H1 (cell line): ENCODE measurements around the gene ZNF577. TPM values are rescaled to one million over a fixed set of nuclear protein-coding genes. Genes with fewer than 3 reads are reported as not detected.
A peak's percentile ranks its signal among the peaks of the same experiment; 100 is the strongest.
"Not testable (repeated sequence)": the region's sequence is repeated elsewhere in the genome, so short reads cannot be mapped to it uniquely, and the experiment has no call there.

Experiments
- CTCF ChIA-PET: fragments of 300-600 bp; sonication (Branson Sonifier 250); formaldehyde crosslinking; loops from one replicate; lab custom pipeline; 2021; ENCODE audit not compliant: partially characterized antibody; lab: Charles Lee
- POLR2A ChIA-PET: fragments of 300-600 bp; sonication (Branson Sonifier 250); formaldehyde crosslinking; loops from one replicate; lab custom pipeline; 2021; ENCODE audit warnings: inconsistent platforms; ENCODE audit not compliant: partially characterized antibody; lab: Charles Lee
- DNase-seq, 2 experiments: peaks; one replicate each; pipeline versions ENCODE4 v3.0.0 to v3.0.0-alpha.2; 2010 to 2022; ENCODE audit warnings: low spot score in 2 of 2, low read depth in 1 of 2, mixed read lengths in 1 of 2
- FAIRE-seq: peaks from 2 replicates; lab custom pipeline; 2011; peaks lifted over from hg19 to GRCh38; lab: Jason Lieb, UNC
- H2AFZ ChIP-seq: 2 replicates; pipeline ENCODE4 v1.8.1; 2012; ENCODE audit warnings: low read length, inconsistent platforms
- H2AK5ac ChIP-seq: 2 replicates; pipeline ENCODE4 v1.6.1; 2013; ENCODE audit warnings: low read depth, low read length
- H2BK120ac ChIP-seq: replicated peaks from 2 replicates; pipeline ENCODE3; 2013; ENCODE audit warnings: low read depth, low read length, inconsistent platforms
- H2BK12ac ChIP-seq: 2 replicates; pipeline ENCODE4 v1.6.1; 2013; ENCODE audit warnings: low read depth, low read length
- H2BK15ac ChIP-seq: 2 replicates; pipeline ENCODE4 v1.6.1; 2013; ENCODE audit warnings: low read length
- H2BK20ac ChIP-seq: 2 replicates; pipeline ENCODE4 v1.6.1; 2013; ENCODE audit warnings: low read length
- H2BK5ac ChIP-seq: 2 replicates; pipeline ENCODE4 v1.6.1; 2013; ENCODE audit warnings: low read depth, low read length
- H3K14ac ChIP-seq: 2 replicates; pipeline ENCODE4 v1.6.1; 2013; ENCODE audit warnings: inconsistent platforms; ENCODE audit not compliant: insufficient read length
- H3K18ac ChIP-seq: 2 replicates; pipeline ENCODE4 v1.6.1; 2013; ENCODE audit warnings: low read length; ENCODE audit errors: extremely low read depth
- H3K23ac ChIP-seq: 2 replicates; pipeline ENCODE4 v1.6.1; 2013; ENCODE audit warnings: inconsistent platforms; ENCODE audit not compliant: insufficient read length
- H3K23me2 ChIP-seq: 2 replicates; pipeline ENCODE4 v1.6.1; 2013; ENCODE audit warnings: low read depth, low read length
- H3K27ac ChIP-seq: 2 replicates; pipeline ENCODE4 v1.6.1; 2011; ENCODE audit warnings: low read depth, low read length, inconsistent platforms
- H3K27me3 ChIP-seq, 4 experiments: replicated peaks in 1 of 4; 1 replicate in 1 of 4; 2 replicates in 3 of 4; pipeline versions ENCODE4 v1.6.1 to v1.8.1; 2011 to 2013; ENCODE audit warnings: low read length in 3 of 4, mild to moderate bottlenecking in 3 of 4, inconsistent platforms in 2 of 4, mixed read lengths in 2 of 4, moderate library complexity in 1 of 4; ENCODE audit not compliant: control insufficient read depth in 3 of 4, insufficient read depth in 3 of 4; ENCODE audit errors: extremely low read depth in 1 of 4
- H3K36me3 ChIP-seq, 4 experiments: 2 replicates each; pipeline versions ENCODE4 v1.6.1 to v1.8.1; 2011 to 2013; ENCODE audit warnings: mild to moderate bottlenecking in 4 of 4, low read length in 3 of 4, moderate library complexity in 2 of 4, control low read depth in 1 of 4, inconsistent platforms in 1 of 4; ENCODE audit not compliant: insufficient read depth in 4 of 4, control insufficient read depth in 2 of 4
- H3K4ac ChIP-seq: replicated peaks from 2 replicates; pipeline ENCODE3; 2013; ENCODE audit warnings: low read length, low read depth, mixed read lengths, inconsistent platforms; ENCODE audit not compliant: insufficient read length
- H3K4me1 ChIP-seq, 4 experiments: replicated peaks in 1 of 4; 1 replicate in 1 of 4; 2 replicates in 3 of 4; pipeline versions ENCODE4 v1.6.1 to v1.8.1; 2011 to 2013; ENCODE audit warnings: low read length in 3 of 4, inconsistent platforms in 2 of 4, mixed read lengths in 1 of 4; ENCODE audit not compliant: insufficient read depth in 4 of 4, control insufficient read depth in 3 of 4
- H3K4me2 ChIP-seq, 2 experiments: 2 replicates each; pipeline versions ENCODE4 v1.6.1 to v1.8.1; 2011 to 2013; ENCODE audit warnings: low read depth in 2 of 2, low read length in 2 of 2, control low read depth in 1 of 2, inconsistent platforms in 1 of 2, mild to moderate bottlenecking in 1 of 2; ENCODE audit not compliant: insufficient read depth in 1 of 2
- H3K4me3 ChIP-seq, 4 experiments: fragments of 200-600, 300-600 bp in 1 of 4; sonication (generic), shearing (Covaris generic), sonication (Bioruptor Twin) in 1 of 4; 2 replicates each; pipeline versions ENCODE4 v1.5.1 to v1.8.1; 2011 to 2016; ENCODE audit warnings: low read length in 4 of 4, low read depth in 3 of 4, control low read depth in 2 of 4, inconsistent platforms in 2 of 4, mild to moderate bottlenecking in 2 of 4, mixed read lengths in 1 of 4, moderate library complexity in 1 of 4; ENCODE audit not compliant: insufficient read depth in 2 of 4; ENCODE audit errors: extremely low read depth in 1 of 4
- H3K56ac ChIP-seq: replicated peaks from 2 replicates; pipeline ENCODE3; 2013; ENCODE audit warnings: low read depth, mild to moderate bottlenecking, mixed read lengths, low read length, inconsistent platforms; ENCODE audit not compliant: insufficient read length
- H3K79me1 ChIP-seq: 2 replicates; pipeline ENCODE4 v1.6.1; 2013; ENCODE audit warnings: low read depth, low read length, control low read depth
- H3K79me2 ChIP-seq, 2 experiments: 2 replicates each; pipeline versions ENCODE4 v1.6.1 to v1.8.1; 2012 to 2013; ENCODE audit warnings: low read length in 2 of 2, mild to moderate bottlenecking in 2 of 2, inconsistent platforms in 1 of 2; ENCODE audit not compliant: insufficient read depth in 2 of 2, control insufficient read depth in 1 of 2
- H3K9ac ChIP-seq, 4 experiments: replicated peaks in 1 of 4; 1 replicate in 1 of 4; 2 replicates in 3 of 4; pipeline versions ENCODE4 v1.6.1 to v1.8.1; 2011 to 2013; ENCODE audit warnings: low read depth in 3 of 4, low read length in 3 of 4, control low read depth in 2 of 4, mild to moderate bottlenecking in 2 of 4, moderate library complexity in 2 of 4, inconsistent platforms in 1 of 4; ENCODE audit errors: extremely low read depth in 1 of 4
- H3K9me3 ChIP-seq, 2 experiments: 2 replicates each; pipeline versions ENCODE4 v1.6.1 to v1.8.1; 2012 to 2013; ENCODE audit warnings: mild to moderate bottlenecking in 2 of 2, moderate library complexity in 2 of 2, control low read depth in 1 of 2, inconsistent platforms in 1 of 2, low read depth in 1 of 2, low read length in 1 of 2, mixed read lengths in 1 of 2; ENCODE audit not compliant: insufficient read depth in 2 of 2
- H4K20me1 ChIP-seq, 2 experiments: replicated peaks in 1 of 2; 2 replicates each; pipeline versions ENCODE3 to v1.8.1; 2011 to 2013; ENCODE audit warnings: inconsistent platforms in 2 of 2, low read length in 2 of 2, mild to moderate bottlenecking in 1 of 2; ENCODE audit not compliant: insufficient read depth in 2 of 2, control insufficient read depth in 1 of 2
- H4K5ac ChIP-seq: 2 replicates; pipeline ENCODE4 v1.6.1; 2013; ENCODE audit warnings: low read length, low read depth, mixed read lengths, inconsistent platforms; ENCODE audit not compliant: insufficient read length
- H4K8ac ChIP-seq: 2 replicates; pipeline ENCODE4 v1.8.0; 2013; ENCODE audit warnings: mild to moderate bottlenecking, moderate library complexity, low read length, inconsistent platforms; ENCODE audit not compliant: insufficient read depth; ENCODE audit errors: extremely low read depth
- H4K91ac ChIP-seq: replicated peaks from 2 replicates; pipeline ENCODE3; 2013; ENCODE audit warnings: low read length, mixed read lengths, inconsistent platforms; ENCODE audit not compliant: insufficient read length
- POLR2A ChIP-seq, 2 experiments: IDR thresholded peaks; 1 replicate in 1 of 2; 2 replicates in 1 of 2; pipeline ENCODE4 v1.6.1; 2011; ENCODE audit warnings: low read depth in 2 of 2, low read length in 2 of 2, mild to moderate bottlenecking in 2 of 2; ENCODE audit errors: control extremely low read depth in 1 of 2
- POLR2AphosphoS5 ChIP-seq: IDR thresholded peaks from 2 replicates; pipeline ENCODE4 v1.6.1; 2011; ENCODE audit warnings: low read depth, low read length
- WGBS, 2 experiments: shearing (Covaris generic) in 1 of 2; methylation state at CpG; one replicate each; pipeline versions ENCODE4 v1.1.6 to v1.1.7; 2013 to 2015; ENCODE audit warnings: low lambda C conversion rate in 2 of 2, mixed read lengths in 2 of 2, inconsistent platforms in 1 of 2, low coverage in 1 of 2, missing lambda C conversion rate in 1 of 2; ENCODE audit not compliant: insufficient replicate concordance in 2 of 2, insufficient coverage in 1 of 2, insufficient read length in 1 of 2; ENCODE audit errors: extremely low coverage in 1 of 2, missing lambda C conversion rate in 1 of 2; 5-methylcytosine and 5-hydroxymethylcytosine counted together
- polyA plus RNA-seq, 7 experiments: library from polyadenylated mRNA; depleted of rRNA in 3 of 7; stranded (reverse) in 5 of 7; unstranded in 2 of 7; fragments of >200 nt in 5 of 7; fragments of 200-250 nt in 2 of 7; gene quantifications; 1 replicate in 5 of 7; 2 replicates in 1 of 7; 4 replicates in 1 of 7; pipeline versions ENCODE4 v1.2.1 to v1.2.3, GENCODE V29; 2011 to 2013; ENCODE audit warnings: missing spikeins in 2 of 7, mixed read lengths in 2 of 7
- total RNA-seq: library from RNA; stranded (reverse); fragmentation: NEBNext Ultra II Directional; extraction: Animal tissue kit (Norgen Biotek cat#: 25700); gene quantifications from 2 replicates; pipeline ENCODE4 v1.2.1, GENCODE V29; 2021

ZNF577 gene
- total and polyA plus RNA-seq, 2 of the 8 experiments (the other 6 are each of a cell fraction or from before 2014, with no cell fraction given) = 13.8 to 14.9 TPM

DNA sequence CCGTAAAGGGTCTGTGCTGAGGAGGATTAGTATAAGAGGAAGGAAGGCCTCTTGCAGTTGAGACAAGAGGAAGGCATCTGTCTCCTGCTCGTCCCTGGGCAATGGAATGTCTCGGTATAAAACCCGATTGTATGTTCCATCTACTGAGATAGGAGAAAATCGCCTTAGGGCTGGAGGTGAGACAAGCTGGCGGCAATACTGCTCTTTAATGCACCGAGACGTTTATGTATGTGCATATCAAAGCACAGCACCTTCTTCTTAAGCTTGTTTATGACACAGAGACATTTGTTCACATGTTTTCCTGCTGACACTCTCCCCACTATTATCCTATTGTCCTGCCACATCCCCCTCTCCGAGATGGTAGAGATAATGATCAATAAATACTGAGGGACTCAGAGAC lies 18.4 kb upstream of the ZNF577 start:
- Histone ChIP-seq H3K4me3 (peak overlapping the region; percentile 34 to 93 (median 39); a peak in 7 of 8 replicates), H3K9me3 (peaks cover 21 to 26% of the 10 kb centered on the region in 2 experiments), H3K4me1 (peaks cover 4 to 19% (median 11%) of the 10 kb centered on the region in 4 experiments), H2BK12ac (peak overlapping the region; percentile 94; the same call in 1 of the 2 replicates), H3K36me3 (peaks cover 2 to 24% (median 15%) of the 10 kb centered on the region in 4 experiments; a peak in 7 of 8 replicates), H3K9ac (peak overlapping the region in 3 of 4 experiments; percentile 29 to 87 (median 55); a peak in 6 of 7 replicates), H2BK20ac (0 out of 2 replicates have a peak overlapping the region, but pooled peaks have one; percentile 2), H3K4me2 (peak overlapping the region; percentile 82 to 94), H2BK5ac (peak overlapping the region; percentile 93), H4K5ac (peak overlapping the region; percentile 7), H3K79me2 (peaks cover 35 to 39% of the 10 kb centered on the region in 2 experiments), H3K27ac (peak overlapping the region; percentile 93), H3K18ac (peak overlapping the region; percentile 65; the same call in 1 of the 2 replicates), H2AK5ac (peak overlapping the region; percentile 93; the same call in 1 of the 2 replicates)
- H2BK120ac ChIP-seq, H3K79me1 ChIP-seq, H3K27me3 ChIP-seq, FAIRE-seq, CTCF ChIA-PET, H4K91ac ChIP-seq, H3K4ac ChIP-seq, H3K14ac ChIP-seq, H4K20me1 ChIP-seq, H2AFZ ChIP-seq, H4K8ac ChIP-seq, H3K56ac ChIP-seq, H3K23me2 ChIP-seq, DNase-seq, H3K23ac ChIP-seq, H2BK15ac ChIP-seq: not testable (repeated sequence)
- WGBS, 2 experiments = 19% methylated on average over 9 of the region's 9 CpGs; no CpG with 5 or more reads in 1 of the 2 experiments
- POLR2A ChIA-PET = interaction anchor here (0.8 to 1.1 kb wide), 5 partner anchors 9 to 105 kb away, joined by 3 to 6 read pairs (median 3); no protein-coding TSS in a partner anchor
- TF ChIP-seq POLR2A (IDR thresholded peaks at IDR 0.05; ENCODE audit: control extremely low read depth in 1 of 2, low read depth in 2 of 2, low read length in 2 of 2) (peak in 1 of 2 experiments; percentile 52; a peak in 1 of 3 replicates), POLR2AphosphoS5 (peak; percentile 3; the same call in 1 of the 2 replicates)
